HG02623 (cell line): ENCODE data around the gene RASA2.
"Not testable (repeated sequence)": the region's sequence is repeated elsewhere in the genome, so short reads cannot be mapped to it uniquely, and the experiment has no call there.

Experiments used
- ATAC-seq: cut with Tn5 transposase; IDR thresholded peaks from one replicate; pipeline ENCODE4 v1.9.1; 2021; ENCODE audit warnings: moderate library complexity; ENCODE audit not compliant: unreplicated experiment

Gene RASA2

DNA sequence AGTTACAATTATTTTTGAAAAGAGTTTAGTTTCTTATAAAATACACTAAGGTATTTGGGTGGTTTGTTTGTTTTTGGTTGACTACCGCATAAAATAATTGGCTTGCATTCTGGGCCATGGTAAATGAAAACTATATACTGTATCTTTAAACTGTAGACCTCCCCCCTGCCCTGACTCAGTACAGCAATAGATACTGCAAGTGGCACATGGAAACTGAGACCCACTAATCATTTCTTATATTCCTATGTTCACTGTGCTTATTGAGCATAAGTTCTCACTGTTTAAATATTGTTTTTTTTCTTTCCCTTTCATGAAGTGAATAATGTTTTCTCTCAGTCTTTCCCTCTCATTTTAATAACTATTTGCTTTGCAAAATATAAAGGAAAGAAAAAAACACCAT lies 45.8 kb downstream of the RASA2 start:
- no peak for ATAC-seq

DNA sequence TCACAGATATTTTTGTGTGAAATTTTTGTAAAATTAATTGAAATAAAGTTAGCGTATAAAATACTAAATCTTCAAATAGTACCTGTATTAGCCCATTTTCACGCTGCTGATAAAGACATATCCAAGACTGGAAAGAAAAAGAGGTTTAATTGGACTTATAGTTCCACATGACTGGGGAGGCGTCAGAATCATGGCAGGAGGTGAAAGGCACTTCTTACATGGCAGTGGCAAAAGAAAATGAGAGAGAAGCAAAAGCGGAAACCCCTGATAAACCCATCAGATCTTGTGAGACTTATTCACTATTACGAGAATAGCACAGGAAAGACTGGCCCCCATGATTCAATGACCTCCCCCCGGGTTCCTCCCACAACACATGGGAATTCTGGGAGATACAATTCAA lies 49.2 kb downstream of the RASA2 start:
- not testable (repeated sequence) for ATAC-seq

DNA sequence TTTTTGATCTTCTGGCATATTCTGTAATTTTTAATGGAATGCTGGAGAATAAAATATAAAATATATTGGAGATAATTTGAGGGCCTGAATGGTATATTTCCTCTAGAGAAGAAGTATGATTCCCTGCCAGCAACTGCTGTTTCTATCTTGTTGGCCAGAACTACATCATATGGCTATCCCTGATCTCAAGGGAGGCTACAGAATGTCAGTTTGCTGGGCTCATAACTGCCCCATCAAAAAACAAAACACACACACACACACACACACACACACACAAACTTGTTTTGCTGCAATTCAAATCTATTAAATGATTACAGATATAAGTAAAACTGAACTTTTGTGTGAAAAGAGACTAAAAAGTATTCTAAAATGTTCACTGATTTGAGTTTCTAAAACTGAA lies 51.0 kb downstream of the RASA2 start:
- ATAC-seq, result no peak

DNA sequence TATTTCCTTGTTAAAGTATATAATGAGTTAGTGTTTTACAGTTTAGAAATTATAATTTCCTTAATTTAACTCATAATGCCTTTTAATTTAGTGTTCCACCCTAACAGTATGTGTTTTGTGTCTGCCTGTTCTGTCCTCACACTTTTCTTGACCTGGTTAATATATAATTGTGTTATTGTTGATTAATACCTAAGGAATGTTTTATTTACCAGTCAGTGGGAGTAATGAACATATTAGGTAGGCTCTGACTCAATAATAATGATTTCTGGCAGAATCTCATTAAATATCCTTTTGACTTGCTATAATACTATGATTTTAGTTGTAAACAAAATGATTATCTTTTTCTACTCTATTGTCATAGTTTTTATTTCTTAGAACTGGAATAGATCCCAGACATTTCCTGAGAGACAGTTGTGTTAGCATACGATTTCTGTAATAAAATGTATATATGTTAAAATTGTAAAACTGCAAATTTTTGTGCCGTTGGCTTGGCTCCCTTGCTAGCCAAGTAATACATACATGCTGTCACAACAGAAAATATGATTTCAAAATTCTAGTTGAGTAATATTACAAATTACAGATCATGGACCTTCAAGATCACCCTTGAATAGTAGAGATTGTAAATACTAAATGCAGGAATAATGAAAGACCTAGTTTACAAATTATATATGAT lies 51.9 kb downstream of the RASA2 start:
- ATAC-seq, result no peak

DNA sequence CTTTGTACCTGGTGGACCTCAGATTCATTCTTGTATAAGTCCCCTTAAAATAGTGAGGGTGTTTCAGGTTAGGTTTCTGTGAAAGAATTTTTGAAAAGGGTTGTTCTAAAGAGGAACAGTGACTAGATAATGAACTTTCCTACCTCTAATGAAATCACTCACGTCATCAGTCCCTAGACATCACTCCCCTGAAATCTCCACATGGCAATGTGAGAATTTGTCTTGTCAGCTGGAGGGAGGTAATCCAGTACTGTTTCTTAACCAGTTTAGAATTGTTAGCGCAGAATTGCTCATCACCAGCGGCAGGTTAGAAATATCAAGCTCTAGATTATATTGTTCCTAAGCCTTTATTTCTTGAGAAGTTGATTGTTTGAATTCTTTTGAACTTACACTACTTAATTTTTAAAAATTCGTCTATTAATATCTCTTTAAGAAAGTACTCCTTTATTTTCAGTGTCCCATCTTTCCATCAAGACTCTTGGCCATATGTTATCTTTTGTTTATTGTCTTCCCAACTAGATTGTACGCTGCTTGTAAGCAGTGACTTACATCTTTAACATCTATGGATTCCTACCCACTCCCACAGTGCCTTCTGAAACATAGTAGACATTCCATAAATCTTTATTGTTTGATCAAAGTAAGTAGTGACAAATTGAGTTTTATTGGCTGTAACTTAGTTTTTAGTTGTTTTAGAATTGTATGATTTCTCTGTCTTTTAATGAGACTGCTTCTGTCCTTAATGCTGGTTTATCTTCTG lies 52.8 kb downstream of the RASA2 start:
- no peak for ATAC-seq

DNA sequence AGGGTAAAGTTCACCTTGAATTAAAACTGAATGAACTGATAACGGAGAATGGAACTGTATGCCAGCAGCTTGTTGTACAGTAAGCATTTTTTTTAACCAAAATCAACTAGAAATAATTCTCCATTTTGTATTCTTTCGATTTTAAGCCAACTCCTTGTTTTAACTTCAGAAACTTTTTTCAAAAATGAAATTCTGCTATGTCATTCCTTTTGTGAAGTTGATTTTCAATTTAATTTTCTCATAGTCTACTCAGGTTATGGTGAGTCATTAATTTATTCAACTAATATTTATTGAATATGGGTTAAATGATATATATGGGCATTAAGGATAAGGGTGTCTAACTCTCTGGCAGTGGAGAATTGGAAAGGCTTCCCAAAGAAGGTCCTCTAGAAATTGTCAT lies 53.7 kb downstream of the RASA2 start:
- no peak for ATAC-seq

DNA sequence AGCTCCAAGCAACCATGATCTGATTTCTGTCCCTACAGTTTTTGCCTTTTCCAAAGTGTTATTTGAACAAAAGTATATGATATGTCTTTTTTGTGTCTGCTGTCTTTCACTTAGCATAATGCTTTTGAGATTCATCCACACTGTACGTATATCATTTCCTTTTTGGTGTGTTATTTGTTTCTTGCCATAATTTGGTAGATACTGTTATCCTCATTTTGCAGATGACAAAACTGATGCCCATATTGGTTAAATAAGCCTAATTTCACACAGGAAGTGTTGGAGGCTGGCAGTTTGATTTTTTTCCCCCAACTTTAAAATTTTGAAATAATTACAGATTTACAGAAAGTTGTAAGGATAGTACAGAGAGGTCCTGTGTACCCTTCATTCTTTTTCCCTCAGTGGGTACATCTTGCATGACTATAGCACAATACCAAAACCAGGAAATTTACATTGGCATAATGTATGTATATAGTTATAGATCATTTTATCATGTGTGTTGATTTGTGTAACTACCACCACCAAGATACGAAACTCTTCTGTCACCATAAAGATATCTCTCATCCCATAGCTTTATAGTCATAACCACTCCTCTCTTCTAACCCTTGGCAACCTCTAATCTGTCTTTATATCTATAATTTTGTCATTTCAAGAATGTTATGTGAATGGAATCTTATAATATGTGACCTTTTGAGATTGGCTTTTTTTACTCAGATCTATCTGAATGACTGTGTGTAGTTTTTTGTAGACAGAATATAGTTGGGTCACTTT lies 55.6 kb downstream of the RASA2 start:
- ATAC-seq, result no peak

DNA sequence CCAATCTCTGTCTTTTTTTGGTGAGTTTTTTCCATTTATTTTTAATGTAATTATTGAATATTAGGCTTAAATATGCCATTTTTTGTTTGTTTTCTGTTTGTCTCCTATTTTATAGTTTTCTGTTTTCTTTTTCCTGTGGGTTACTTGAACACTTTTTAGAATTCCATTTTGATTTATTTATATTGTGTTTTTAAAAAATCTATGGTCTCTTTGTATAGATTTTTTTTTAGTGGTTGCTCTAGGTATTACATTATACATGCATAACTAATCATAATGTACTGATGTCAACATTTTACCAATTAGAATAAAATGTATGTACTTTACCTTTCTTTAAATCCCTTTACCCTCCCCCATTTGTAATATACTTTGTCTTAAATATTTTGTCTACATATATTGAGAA lies 56.2 kb downstream of the RASA2 start:
- ATAC-seq, result no peak

DNA sequence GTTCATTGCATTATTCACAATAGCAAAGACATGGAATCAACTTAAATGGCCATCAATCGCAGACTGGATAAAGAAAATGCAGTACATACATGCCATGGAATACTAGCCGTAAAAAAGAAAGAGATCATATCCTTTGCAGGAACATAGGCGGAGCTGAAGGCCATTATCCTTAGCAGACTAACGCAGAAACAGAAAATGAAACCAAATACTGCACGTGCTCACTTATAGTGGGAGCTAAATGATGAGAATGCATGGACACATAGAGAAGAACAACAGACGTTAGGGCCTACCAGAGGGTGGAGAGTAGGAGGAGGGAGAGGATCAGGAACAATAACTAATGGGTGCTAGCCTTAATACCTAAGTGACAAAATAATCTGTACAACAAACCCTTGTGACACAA lies 57.9 kb downstream of the RASA2 start:
- ATAC-seq, result no peak

DNA sequence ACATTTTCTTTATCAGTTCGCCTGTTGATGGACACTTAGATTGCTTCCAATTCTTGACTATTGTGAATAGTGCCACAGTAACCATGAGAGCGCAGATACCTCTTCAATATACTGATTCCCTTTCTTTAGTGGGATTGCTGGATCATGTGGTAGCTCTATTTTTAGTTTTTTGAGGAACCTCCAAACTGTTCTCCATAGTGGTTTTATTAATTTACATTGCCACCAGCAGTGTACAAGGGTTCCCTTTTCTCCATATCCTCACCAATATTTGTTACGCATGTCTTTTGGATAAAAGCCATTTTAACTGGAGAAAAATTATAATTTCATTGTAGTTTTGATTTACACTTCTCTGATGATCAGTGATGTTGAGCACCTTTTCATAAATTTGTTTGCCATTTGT lies 59.3 kb downstream of the RASA2 start:
- no peak for ATAC-seq

DNA sequence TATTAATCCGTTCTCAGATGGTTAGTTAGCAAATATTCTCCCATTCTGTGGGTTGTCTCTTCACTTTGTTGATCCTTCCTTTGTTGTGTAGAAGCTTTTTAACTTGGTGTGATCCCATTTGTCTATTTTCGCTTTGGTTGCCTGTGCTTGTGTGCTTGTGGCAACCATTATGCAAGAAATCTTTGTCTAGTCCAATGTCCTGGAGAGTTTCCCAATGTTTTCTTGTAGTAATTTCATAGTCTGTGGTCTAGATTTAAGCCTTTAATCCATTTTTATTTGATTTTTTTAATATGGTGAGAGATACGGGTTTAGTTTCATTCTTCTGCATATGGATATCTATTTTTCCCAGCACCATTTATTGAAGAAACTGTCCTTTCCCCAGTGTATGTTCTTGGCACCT lies 59.8 kb downstream of the RASA2 start:
- ATAC-seq, result no peak

DNA sequence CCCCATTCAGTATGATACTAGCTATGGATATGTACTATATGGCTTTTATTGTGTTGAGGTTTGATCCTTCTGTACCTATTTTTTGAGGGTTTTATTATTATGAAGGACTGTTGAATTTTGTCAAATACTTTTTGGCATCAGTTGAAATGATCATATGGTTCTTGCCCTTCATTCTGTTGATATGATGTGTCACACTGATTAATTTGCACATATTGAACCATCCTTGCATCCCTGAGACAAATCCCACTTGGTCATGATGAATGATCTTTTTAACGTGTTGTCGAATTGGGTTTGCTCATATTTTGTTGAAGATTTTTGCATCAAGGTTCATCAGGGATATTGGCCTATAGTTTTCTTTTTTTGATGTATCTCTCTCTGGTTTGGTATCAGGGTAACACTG lies 61.0 kb downstream of the RASA2 start:
- ATAC-seq, result no peak

DNA sequence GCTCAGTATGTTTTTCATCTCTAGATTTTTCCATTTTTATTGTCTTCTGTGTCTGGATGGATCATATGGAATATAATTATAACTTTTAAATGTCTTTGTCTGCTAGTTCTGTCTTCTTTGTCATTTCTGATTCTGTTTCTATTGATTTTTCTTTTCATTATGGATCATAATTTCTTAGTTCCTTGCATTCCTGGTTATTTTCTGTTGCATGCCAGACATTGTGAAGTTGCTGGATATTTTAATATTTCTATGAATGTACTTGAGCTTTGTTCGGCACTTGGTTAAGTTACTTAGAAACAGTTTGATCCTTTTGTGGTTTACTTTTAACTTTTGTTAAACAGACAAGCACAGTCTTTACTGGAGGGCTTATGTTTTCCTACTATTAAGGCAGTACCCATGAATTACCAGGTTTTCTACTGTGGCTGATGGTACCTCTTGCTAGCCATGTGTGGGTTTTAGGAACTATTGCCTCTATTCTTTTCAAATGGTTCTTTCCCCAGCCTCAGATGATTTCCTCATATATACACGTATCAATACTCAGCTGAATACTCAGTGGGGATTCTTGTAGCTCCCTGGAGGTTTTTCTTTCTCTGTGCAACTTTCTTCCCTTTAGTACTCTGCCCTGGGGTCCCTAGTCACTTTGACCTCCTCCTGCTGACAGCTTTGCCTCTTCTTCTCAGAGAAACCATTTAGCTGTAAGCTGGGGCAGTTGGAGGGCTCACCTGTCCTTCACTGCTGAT lies 64.3 kb downstream of the RASA2 start:
- no peak for ATAC-seq

DNA sequence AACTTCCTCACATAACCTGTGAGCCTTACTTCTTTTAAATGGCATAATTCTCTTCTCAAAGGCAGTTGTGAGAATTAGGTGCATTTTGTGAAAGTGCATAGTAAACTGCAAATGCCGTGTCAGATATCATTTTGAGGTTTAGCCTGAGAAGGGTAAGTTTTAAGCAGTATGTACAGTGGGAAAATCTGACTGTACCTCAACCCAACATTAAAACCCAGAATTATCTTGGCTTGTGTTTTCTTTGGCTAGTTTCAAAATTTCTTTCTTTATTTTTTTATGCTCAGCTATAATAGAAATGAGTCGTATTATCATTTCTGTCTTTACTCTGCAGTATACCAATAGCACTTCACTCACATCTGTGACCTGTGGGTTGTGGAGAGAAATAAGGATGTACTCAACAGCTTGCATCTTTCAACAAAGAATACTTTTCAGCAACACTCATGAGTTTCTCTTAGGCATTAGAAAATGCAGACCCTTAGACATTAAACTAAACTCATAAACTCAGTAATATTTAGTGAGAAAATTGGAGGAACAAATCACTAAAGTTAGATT lies 65.7 kb downstream of the RASA2 start:
- ATAC-seq, result no peak

DNA sequence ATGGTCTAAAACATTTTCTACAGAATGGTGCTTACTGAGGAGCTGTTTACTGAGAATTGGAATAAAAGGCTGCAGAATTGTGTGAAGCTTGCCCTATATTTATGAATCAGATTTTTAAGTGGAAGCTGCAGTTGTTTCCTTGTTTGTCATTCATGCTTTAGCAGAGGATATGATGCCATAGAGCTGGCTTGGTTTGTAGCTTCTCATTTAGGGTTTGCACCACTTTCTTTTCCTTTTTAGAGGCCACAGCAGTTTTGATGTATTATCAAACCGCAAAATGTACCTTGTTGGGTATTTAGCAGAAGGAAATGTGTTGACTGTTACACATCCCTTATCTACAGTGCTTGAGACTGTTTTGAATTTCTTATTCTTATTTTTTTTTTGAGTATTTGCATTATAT lies 66.2 kb downstream of the RASA2 start:
- no peak for ATAC-seq

DNA sequence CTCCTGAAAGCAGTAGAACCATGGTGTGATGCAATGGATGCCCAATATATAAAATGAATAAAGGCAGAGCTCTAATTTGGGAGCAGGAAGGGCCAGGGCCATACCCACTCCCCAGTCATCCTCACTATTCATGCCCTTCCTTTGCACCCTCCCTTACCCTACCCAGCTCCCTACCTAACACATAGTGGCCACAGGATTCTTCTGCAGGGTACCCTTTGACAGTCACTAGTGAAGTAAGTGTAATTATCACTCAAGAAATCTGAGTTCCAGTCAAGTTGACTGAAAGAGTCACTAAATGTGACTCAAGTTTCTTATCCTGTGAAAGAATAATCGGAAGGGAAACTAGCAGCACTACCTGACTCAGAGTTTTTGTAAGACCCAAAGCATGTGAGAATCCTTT lies 69.2 kb downstream of the RASA2 start:
- ATAC-seq, result no peak

DNA sequence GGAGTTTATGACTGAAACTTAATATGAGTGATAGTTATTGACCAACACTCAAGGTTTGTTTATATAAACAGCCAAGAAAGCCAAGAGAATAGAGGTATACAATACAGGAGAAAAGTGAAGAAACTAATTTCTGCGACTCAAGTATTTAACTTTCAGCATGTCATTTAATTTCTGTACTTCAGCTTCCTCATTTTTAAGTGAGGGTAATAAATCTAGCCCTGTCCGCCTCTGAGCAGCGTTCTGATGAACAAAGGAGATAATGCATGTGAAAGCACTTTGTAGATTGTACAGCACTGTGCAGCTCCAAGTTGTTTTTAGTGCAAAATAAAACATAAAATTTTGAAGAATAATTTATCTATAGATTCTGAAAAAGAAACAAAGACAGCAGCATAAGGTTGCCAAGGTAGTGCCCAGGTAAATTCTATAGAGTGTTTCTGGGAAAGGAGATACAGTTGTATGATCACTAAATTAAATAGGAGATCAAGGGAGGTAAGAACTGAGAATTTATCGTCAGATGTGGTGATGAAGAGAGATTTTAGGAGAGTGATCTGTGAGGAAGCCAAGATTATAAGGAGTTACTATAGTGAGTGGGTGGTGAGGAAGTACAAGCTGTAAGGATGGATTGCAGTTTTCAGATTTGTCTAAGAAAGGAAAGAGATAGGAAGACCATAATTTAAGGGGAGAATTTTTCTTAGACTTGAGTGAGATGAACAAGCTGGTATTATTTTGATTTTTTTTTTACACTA lies 71.3 kb downstream of the RASA2 start:
- ATAC-seq, result no peak

DNA sequence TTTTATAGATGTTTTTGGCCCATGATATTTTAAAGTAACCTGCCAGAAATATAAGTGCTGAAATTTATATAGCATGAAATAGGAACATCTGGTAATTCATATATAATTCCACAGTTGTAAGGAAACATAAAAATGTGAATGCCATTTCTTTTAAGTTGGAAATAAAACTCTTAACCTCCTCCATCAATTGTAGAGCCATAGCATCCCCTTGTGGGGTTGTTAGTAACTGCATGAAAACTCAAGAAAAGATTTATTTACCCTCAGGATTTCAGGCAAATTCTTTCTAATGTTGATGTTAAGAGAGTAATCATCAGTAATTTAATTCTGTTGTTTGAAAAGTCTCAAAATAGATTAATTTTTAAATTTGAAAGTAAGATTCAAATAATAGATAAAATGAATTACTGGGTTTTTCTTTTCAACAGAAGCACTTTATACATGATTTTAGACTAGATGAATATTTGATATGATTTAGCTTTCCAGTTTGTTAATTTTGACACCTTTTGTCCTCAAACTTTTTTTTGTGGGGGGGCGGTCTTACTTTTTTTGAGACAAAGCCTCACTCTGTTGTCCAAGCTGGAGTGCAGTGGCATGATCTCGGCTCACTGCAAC lies 74.7 kb downstream of the RASA2 start:
- ATAC-seq, result no peak

DNA sequence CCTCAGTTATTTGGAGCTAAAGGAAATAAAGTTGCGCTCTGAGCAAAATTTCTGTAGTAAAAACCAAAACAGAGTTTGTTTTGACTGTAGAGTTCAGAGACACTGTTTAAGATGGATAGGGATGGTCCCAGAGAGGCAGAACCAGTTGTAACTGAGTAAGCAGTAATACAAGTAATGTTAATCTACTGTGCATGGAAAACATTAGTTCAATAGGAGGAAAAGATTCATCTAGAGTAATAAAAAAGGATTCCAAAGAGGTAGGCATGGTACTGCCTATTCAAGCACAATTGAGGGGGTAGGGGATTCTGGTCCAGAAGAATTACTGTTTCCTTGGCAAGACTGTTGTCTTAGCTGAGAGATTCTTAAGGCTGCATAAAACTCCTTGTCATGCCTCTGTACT lies 77.4 kb downstream of the RASA2 start:
- no peak for ATAC-seq

DNA sequence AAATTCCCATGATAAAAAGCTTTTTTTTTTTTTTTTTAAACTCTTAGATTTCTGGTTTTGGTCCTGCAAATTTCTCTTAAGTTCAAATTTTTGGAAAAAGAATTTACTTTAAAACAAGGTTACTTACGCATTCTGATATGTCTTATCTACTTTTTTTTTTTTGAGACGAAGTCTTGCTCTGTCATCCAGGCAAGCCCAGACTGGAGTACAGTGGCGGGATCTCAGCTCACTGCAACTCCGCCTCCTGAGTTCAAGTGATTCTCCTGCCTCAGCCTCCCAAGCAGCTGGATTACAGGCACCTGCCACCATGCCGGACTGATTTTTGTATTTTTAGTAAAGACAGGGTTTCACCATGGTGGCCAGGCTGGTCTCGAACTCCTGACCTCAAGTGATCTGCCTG lies 83.2 kb downstream of the RASA2 start:
- no peak for ATAC-seq
